GM19328 (cell line): ENCODE data around the gene PIN1.

ENCODE experiments used
- ATAC-seq: cut with Tn5 transposase; IDR thresholded peaks from one replicate; pipeline ENCODE4 v1.9.1; 2021; ENCODE audit warnings: mild to moderate bottlenecking, moderate library complexity; ENCODE audit not compliant: unreplicated experiment

PIN1 gene

DNA sequence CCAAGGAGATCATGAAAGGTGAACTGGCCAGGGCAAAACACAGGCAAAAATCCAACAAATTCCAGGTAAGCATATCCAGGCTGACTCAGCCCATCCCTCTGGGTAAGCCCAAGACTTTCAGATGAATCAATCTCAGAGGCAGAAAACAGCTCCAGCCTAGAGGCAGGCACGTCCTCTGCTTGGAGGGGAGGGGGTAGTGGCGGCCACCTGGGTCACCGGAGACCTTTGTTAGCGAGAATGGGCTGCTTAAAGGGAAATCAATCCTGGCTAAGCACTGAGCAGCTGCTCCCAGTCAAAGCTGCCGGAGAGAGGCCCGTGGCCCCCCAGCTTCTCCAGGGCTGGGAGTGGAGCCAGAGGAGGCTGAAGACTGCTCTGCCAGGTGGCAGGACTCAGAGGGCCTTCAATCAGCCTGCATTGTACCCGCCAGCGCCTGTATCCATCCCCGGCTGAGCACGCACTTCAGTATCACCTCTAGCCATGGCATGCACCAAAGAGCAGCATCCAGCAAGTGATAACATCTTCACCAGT is 48.2 kb downstream of the PIN1 start:
- no peak for ATAC-seq

DNA sequence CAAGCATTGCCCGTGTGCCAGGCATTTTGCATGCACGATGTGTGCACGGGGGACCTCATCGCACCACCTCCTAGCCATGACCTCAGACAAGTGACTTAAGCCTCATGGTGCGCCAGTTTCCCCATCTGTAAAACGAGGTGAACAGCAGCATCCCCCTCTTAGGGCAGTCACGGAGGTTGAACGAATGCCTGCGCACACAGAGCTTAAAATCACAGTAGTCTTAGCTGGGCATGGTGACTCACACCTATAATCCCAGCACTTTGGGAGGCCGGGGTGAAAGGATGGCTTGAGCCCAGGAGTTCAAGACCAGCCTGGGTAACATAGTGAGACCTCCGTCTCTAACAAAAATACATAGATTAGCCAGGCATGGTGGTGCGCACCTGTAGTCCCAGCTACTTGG is 48.6 kb downstream of the PIN1 start:
- ATAC-seq, result no peak

DNA sequence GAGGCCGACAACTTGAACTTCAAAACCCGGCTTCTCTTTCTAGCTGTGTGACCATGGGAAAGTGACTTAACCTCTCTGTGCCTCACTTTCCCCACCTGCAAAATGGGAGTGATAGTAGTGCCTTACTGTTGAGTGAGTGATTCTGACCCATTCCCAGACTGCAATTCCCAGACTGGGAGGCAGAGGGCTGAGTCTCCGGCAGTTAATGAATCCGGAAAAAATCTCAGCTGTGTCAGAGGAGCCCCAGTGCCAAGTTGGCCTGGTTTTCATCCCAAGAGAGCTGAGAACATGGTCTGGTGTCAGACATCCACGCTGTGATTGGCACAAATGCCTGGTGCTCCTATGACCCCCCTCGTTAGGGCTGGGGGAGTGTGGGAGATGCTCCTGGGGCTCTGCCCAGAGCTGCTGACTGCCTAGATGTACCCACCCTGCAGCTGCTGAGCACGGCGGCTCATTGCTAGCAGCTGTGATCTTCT is 50.0 kb downstream of the PIN1 start:
- no peak for ATAC-seq

DNA sequence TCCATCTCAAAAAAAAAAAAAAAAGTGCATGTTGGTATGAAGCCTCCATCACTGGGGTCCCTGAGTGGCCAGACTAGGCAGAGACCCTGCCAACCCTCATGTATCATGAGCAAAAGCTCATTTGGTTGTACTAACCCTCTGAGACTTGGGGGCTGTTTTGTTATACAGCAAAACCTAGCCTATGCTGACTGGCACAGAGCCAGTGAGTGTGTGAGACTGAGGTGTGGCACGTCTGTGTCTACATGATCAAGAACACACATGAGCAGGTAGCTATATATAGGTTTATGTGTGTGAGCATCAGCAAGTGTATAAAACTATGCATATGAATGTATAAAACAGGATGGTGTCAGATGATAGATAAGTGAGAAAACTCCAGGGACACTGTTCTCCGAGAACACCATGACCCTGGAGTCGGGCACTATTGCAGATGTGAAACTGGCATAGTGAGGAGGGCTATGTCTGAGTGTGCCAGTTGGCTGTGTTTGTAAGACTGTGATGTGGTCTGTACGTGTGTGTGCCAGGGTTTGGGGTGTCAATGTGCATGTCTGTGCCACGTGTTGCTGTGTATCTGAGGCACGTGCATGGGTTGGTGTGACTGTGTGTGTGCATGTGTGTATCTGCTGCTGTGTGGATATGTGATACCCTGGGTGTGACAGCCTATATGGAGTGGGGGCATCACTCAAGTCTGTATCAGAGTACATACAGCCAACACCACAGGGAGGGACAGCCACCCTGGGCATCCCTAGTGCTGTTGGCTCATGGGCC is 56.7 kb downstream of the PIN1 start:
- ATAC-seq, result no peak
